GM21576 (cell line): ENCODE measurements around the gene ANO2.

Experiments
- ATAC-seq: cut with Tn5 transposase; IDR thresholded peaks from one replicate; pipeline ENCODE4 v1.9.1; 2021; ENCODE audit warnings: mild to moderate bottlenecking, moderate library complexity; ENCODE audit not compliant: unreplicated experiment

The ANO2 gene

GRCh38 chr12:5921027-5921909 is 23.8 kb downstream of the ANO2 start:
- ATAC-seq: no peak

GRCh38 chr12:5916785-5917290 is 28.2 kb downstream of the ANO2 start:
- ATAC-seq: no peak

GRCh38 chr12:5915511-5915910 is 29.5 kb downstream of the ANO2 start:
- ATAC-seq: no peak

GRCh38 chr12:5914387-5915149 is 30.5 kb downstream of the ANO2 start:
- no peak for ATAC-seq

GRCh38 chr12:5913387-5913786 is 31.7 kb downstream of the ANO2 start:
- ATAC-seq: no peak

GRCh38 chr12:5912437-5913334 is 32.4 kb downstream of the ANO2 start:
- no peak for ATAC-seq

- no peak for ATAC-seq
Observed at GRCh38 chr12:5912011-5912410, 33.0 kb downstream of the ANO2 start.

GRCh38 chr12:5910790-5911548 is 34.1 kb downstream of the ANO2 start:
- ATAC-seq: no peak

- ATAC-seq: no peak
Observed at GRCh38 chr12:5909560-5909959, 35.5 kb downstream of the ANO2 start.

GRCh38 chr12:5908251-5908650 is 36.8 kb downstream of the ANO2 start:
- ATAC-seq: no peak

- ATAC-seq: no peak
Observed at GRCh38 chr12:5907807-5908206, 37.3 kb downstream of the ANO2 start.

- ATAC-seq: no peak
Observed at GRCh38 chr12:5905757-5906156, 39.3 kb downstream of the ANO2 start.

GRCh38 chr12:5904969-5905368 is 40.1 kb downstream of the ANO2 start:
- no peak for ATAC-seq

GRCh38 chr12:5904441-5904840 is 40.6 kb downstream of the ANO2 start:
- ATAC-seq: no peak

- ATAC-seq: no peak
Observed at GRCh38 chr12:5902736-5903135, 42.3 kb downstream of the ANO2 start.

GRCh38 chr12:5901416-5901815 is 43.6 kb downstream of the ANO2 start:
- no peak for ATAC-seq

- no peak for ATAC-seq
Observed at GRCh38 chr12:5900533-5901205, 44.4 kb downstream of the ANO2 start.

GRCh38 chr12:5900076-5900475 is 45.0 kb downstream of the ANO2 start:
- no peak for ATAC-seq

GRCh38 chr12:5899675-5900074 is 45.4 kb downstream of the ANO2 start:
- ATAC-seq: no peak

- no peak for ATAC-seq
Observed at GRCh38 chr12:5898874-5899273, 46.2 kb downstream of the ANO2 start.
